K562 (cell line): ENCODE results near the gene SDC3. TPM values are rescaled to one million over a fixed set of nuclear protein-coding genes. Genes with fewer than 3 reads are reported as not detected.

Experiments
- ATAC-seq: fragments of 200-7000 bp; cut with Tn5 transposase; 3 replicates; pipeline ENCODE4 v1.9.1; 2020; ENCODE audit warnings: moderate library complexity
- BruUV-seq: library from RNA; stranded (reverse); fragments of 400-500 nt; replicated peaks from 2 replicates; lab custom pipeline; 2021; lab: Mats Ljungman, UMichigan
- CTCF ChIA-PET: fragments of 300-600 bp; formaldehyde crosslinking; extraction: SDS; loops from one replicate; lab custom pipeline; 2021; ENCODE audit warnings: low intra/inter-chr PET ratio; lab: Yijun Ruan, JAX
- POLR2A ChIA-PET: fragments of 300-600, 350-650 bp; sonication (Branson Sonifier 250); formaldehyde crosslinking; extraction: SDS; loops from one replicate; lab custom pipeline; 2021; ENCODE audit warnings: antibody characterized with exemption, inconsistent platforms; lab: Yijun Ruan, JAX
- DNase-seq, 4 experiments: peaks; one replicate each; pipeline versions ENCODE4 v3.0.0 to v3.0.0-alpha.2; 2011 to 2018; ENCODE audit warnings: low spot score in 3 of 4, mixed read lengths in 3 of 4; ENCODE audit errors: extremely low read depth in 1 of 4
- FAIRE-seq: peaks from 2 replicates; lab custom pipeline; 2011; peaks lifted over from hg19 to GRCh38; lab: Jason Lieb, UNC
- H2AFZ ChIP-seq: 2 replicates; pipeline ENCODE4 v1.6.0; 2011; ENCODE audit warnings: low read depth, low read length, control low read depth, inconsistent platforms
- H3K27ac ChIP-seq: fragments of 200-600 bp; 3 replicates; pipeline ENCODE4 v1.8.0; 2011; ENCODE audit warnings: low read depth, mild to moderate bottlenecking, control low read depth, inconsistent platforms, low read length, moderate library complexity, mixed read lengths; ENCODE audit errors: extremely low read depth
- H3K27me3 ChIP-seq, 2 experiments: fragments of 300-600 bp in 1 of 2; 2 replicates in 1 of 2; 3 replicates in 1 of 2; pipeline versions ENCODE4 v1.6.0 to v1.8.0; 2011; ENCODE audit warnings: inconsistent platforms in 2 of 2, low read length in 2 of 2, mild to moderate bottlenecking in 1 of 2, mixed read lengths in 1 of 2, moderate library complexity in 1 of 2; ENCODE audit not compliant: control insufficient read depth in 2 of 2, insufficient read depth in 2 of 2
- H3K36me3 ChIP-seq: fragments of 300-600 bp; 3 replicates; pipeline ENCODE4 v1.8.0; 2011; ENCODE audit warnings: mild to moderate bottlenecking, low read length, inconsistent platforms; ENCODE audit not compliant: control insufficient read depth, insufficient read depth
- H3K4me1 ChIP-seq, 2 experiments: fragments of 200-600 bp in 1 of 2; replicated peaks in 1 of 2; 2 replicates in 1 of 2; 3 replicates in 1 of 2; pipeline versions ENCODE4 v1.5.1 to v1.8.0; 2011; ENCODE audit warnings: inconsistent platforms in 2 of 2, low read length in 2 of 2, mild to moderate bottlenecking in 1 of 2, mixed read lengths in 1 of 2, moderate library complexity in 1 of 2; ENCODE audit not compliant: control insufficient read depth in 2 of 2, insufficient read depth in 2 of 2
- H3K4me2 ChIP-seq: 2 replicates; pipeline ENCODE4 v1.6.1; 2011; ENCODE audit warnings: low read length, control low read depth, inconsistent platforms, mixed read lengths; ENCODE audit not compliant: insufficient read depth
- H3K4me3 ChIP-seq: fragments of 200-600 bp; sonication (generic), shearing (Covaris generic); 2 replicates; pipeline ENCODE4 v1.5.1; 2016; ENCODE audit warnings: control low read depth, inconsistent platforms
- H3K79me2 ChIP-seq: fragments of 200-600 bp; 3 replicates; pipeline ENCODE4 v1.8.0; 2011; ENCODE audit warnings: low read length, inconsistent platforms; ENCODE audit not compliant: control insufficient read depth, insufficient read depth
- H3K9ac ChIP-seq, 2 experiments: 2 replicates each; pipeline versions ENCODE4 v1.6.0 to v1.6.1; 2011; ENCODE audit warnings: low read depth in 2 of 2, low read length in 2 of 2, control low read depth in 1 of 2, inconsistent platforms in 1 of 2, mild to moderate bottlenecking in 1 of 2, mixed read lengths in 1 of 2; ENCODE audit not compliant: insufficient read depth in 1 of 2
- H3K9me1 ChIP-seq: one replicate; pipeline ENCODE4 v1.6.0; 2011; ENCODE audit warnings: inconsistent platforms, mild to moderate bottlenecking, low read length, moderate library complexity; ENCODE audit not compliant: control insufficient read depth, insufficient read depth
- H3K9me3 ChIP-seq: replicated peaks from 2 replicates; pipeline ENCODE4 v1.5.1; 2011; ENCODE audit warnings: low read depth, low read length, inconsistent platforms; ENCODE audit not compliant: control insufficient read depth, insufficient read depth
- H4K20me1 ChIP-seq: replicated peaks from 2 replicates; pipeline ENCODE4 v1.6.1; 2011; ENCODE audit warnings: low read length, inconsistent platforms, mixed read lengths; ENCODE audit not compliant: control insufficient read depth, insufficient read depth
- ARID2 ChIP-seq: fragments of 450-650 bp; IDR thresholded peaks from 2 replicates; pipeline ENCODE4 v1.6.1; 2017; ENCODE audit warnings: antibody characterized with exemption, mild to moderate bottlenecking
- ATF1 ChIP-seq, 2 experiments: fragments of 450-650 bp in 1 of 2; IDR thresholded peaks; 2 replicates each; pipeline ENCODE4 v1.6.1; 2016; ENCODE audit warnings: missing compliant biosample characterization in 1 of 2, missing genetic modification characterization in 1 of 2
- CEBPG ChIP-seq, 3 experiments: fragments of 200-800 bp in 1 of 3; sonication (Bioruptor generic) in 1 of 3; sonication (generic) in 1 of 3; formaldehyde crosslinking in 1 of 3; IDR thresholded peaks in 2 of 3; conservative IDR thresholded peaks in 1 of 3; 2 replicates each; pipeline versions ENCODE4 v1.6.1 to v1.8.0; 2016 to 2022; ENCODE audit warnings: missing compliant biosample characterization in 2 of 3, missing genetic modification characterization in 2 of 3, mild to moderate bottlenecking in 1 of 3, missing genetic modification reagents in 1 of 3
- CSDE1 ChIP-seq, 2 experiments: fragments of 450-650 bp; IDR thresholded peaks; 2 replicates each; pipeline ENCODE4 v1.6.1; 2016; ENCODE audit warnings: mild to moderate bottlenecking in 1 of 2
- ESRRA ChIP-seq: fragments of 450-650 bp; IDR thresholded peaks from 2 replicates; pipeline ENCODE4 v1.6.1; 2014; ENCODE audit warnings: low read depth, mild to moderate bottlenecking, moderate library complexity, borderline replicate concordance
- GTF2E2 ChIP-seq: fragments of 200-800 bp; sonication (Bioruptor generic); IDR thresholded peaks from 2 replicates; pipeline ENCODE4 v1.6.1; 2016; ENCODE audit warnings: missing genetic modification characterization, missing compliant biosample characterization
- KAT8 ChIP-seq: fragments of 450-650 bp; IDR thresholded peaks from 2 replicates; pipeline ENCODE4 v1.6.1; 2016; ENCODE audit warnings: low read depth, mild to moderate bottlenecking
- NR2C2 ChIP-seq, 2 experiments: fragments of 200-800 bp in 1 of 2; sonication (Bioruptor generic) in 1 of 2; sonication (generic) in 1 of 2; formaldehyde crosslinking in 1 of 2; IDR thresholded peaks; 2 replicates each; pipeline versions ENCODE4 v1.6.1 to v1.8.0; 2016 to 2022; ENCODE audit warnings: mild to moderate bottlenecking in 1 of 2, missing compliant biosample characterization in 1 of 2, missing genetic modification characterization in 1 of 2, missing genetic modification reagents in 1 of 2
- NR4A1 ChIP-seq, 2 experiments: fragments of 250-450 bp in 1 of 2; fragments of 450-650 bp in 1 of 2; sonication (Bioruptor Pico) in 1 of 2; IDR thresholded peaks; 2 replicates each; pipeline versions ENCODE4 v1.4.0 to v1.6.1; 2016 to 2020; ENCODE audit warnings: mild to moderate bottlenecking in 2 of 2, missing compliant biosample characterization in 1 of 2, missing genetic modification characterization in 1 of 2, moderate library complexity in 1 of 2
- PHB ChIP-seq: fragments of 250-450 bp; sonication (Bioruptor Pico); IDR thresholded peaks from 2 replicates; pipeline ENCODE4 v1.5.0; 2021
- SMARCB1 ChIP-seq: IDR thresholded peaks from 2 replicates; pipeline ENCODE4 v1.6.1; 2011; ENCODE audit warnings: improper control_type of control experiment, low read depth; ENCODE audit not compliant: insufficient read length
- SPI1 ChIP-seq: IDR thresholded peaks from 2 replicates; pipeline ENCODE4 v1.6.1; 2011; ENCODE audit warnings: low read depth, low read length, control low read depth, borderline replicate concordance
- ZBTB17 ChIP-seq: fragments of 450-650 bp; formaldehyde crosslinking; IDR thresholded peaks from 2 replicates; pipeline ENCODE4 v1.4.0; 2020; ENCODE audit warnings: mild to moderate bottlenecking
- ZNF263 ChIP-seq: sonication (generic); formaldehyde crosslinking; IDR thresholded peaks from 2 replicates; pipeline ENCODE4 v1.8.0; 2022; ENCODE audit warnings: mild to moderate bottlenecking, missing genetic modification reagents, borderline replicate concordance
- WGBS: fragments of 100-300 bp; shearing (Covaris generic); methylation state at CpG from one replicate; pipeline ENCODE4 v1.1.6; 2016; ENCODE audit warnings: low coverage, mixed read lengths; ENCODE audit not compliant: insufficient coverage; ENCODE audit errors: missing lambda C conversion rate; 5-methylcytosine and 5-hydroxymethylcytosine counted together
- in situ Hi-C: fragments of 300-500 bp; cut with MboI; formaldehyde crosslinking; loops from 4 replicates; pipeline ENCODE4 v1.15.0; 2018; ENCODE audit warnings: inconsistent platforms, mixed read lengths
- intact Hi-C: fragments of 100-400 bp; cut with micrococcal nuclease; formaldehyde crosslinking; loops from 2 replicates; pipeline ENCODE4 v1.14.2; 2022
- polyA plus RNA-seq, 8 experiments: library from polyadenylated mRNA; depleted of rRNA in 4 of 8; stranded (reverse) in 5 of 8; unstranded in 3 of 8; fragments of >200 nt; fragmentation: Nextera tagmentation in 2 of 8; fragmentation: Illumina TruSeq in 1 of 8; extraction: Ambion mirVana in 2 of 8; extraction: Trizol in 1 of 8; gene quantifications; 2 replicates each; pipeline versions ENCODE4 v1.2.1 to v1.2.3, GENCODE V29; 2011 to 2014; ENCODE audit warnings: inconsistent platforms in 1 of 8, missing spikeins in 1 of 8
- total RNA-seq, 7 experiments: library from RNA; depleted of rRNA in 6 of 7; stranded (reverse); fragments of >200 nt in 6 of 7; fragmentation: Illumina TruSeq in 2 of 7; extraction: Trizol in 2 of 7; gene quantifications; 2 replicates each; pipeline versions ENCODE4 v1.2.1 to v1.2.3, GENCODE V29; 2011 to 2021; ENCODE audit warnings: low replicate concordance in 1 of 7
- TF ChIP-seq, protein P1 (sequence below), 2 experiments: fragments of 150-350 bp in 1 of 2; IDR thresholded peaks; 2 replicates each; pipeline ENCODE4 v1.6.1; 2012 to 2016; ENCODE audit warnings: low read depth in 2 of 2, low read length in 2 of 2, mild to moderate bottlenecking in 1 of 2, moderate library complexity in 1 of 2

Gene SDC3
- total and polyA plus RNA-seq, 9 of the 15 experiments (the other 6 are each of a cell fraction or from before 2014, with no cell fraction given) = 0.38 to 44.1 (median 12.1) TPM

DNA sequence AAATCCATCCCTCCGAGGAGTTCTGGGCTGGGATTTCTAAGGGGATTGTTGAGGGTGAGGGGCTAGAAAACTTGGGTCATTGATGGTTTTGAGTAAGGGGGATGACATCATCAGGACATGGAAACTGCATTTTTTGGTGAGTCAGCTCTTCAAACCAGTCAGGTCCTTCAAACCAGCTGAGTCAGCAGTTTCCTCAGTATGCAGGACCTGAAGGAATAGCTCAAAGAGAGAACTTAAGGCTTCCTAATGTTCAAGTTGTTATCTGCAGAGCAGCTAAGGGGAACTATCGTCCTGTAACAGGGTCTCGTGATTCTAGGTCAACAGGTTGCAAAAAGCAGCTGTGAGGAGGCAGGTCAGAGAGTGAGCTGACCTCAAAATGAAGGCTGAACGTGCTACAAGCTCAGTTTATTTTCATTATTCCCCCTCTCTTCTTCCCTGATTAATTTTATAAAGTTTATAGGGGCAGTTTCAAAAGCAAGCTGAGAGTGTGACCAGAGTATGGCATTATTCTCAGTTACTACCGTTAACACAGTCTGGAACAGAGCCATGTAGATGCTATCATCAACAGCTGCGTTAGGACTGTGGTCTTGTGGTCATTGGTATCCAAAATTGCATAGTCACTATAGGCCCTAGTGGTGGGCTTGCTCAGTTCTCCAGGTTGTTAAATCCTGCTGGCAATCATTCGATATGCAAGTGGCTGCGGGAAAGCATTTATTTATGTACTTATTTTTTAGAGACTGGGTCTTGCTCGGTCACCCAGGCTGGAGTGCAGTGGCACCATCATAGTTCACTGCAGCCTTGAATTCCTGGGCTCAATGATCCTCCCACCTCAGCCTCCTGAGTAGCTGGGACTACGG lies 10.7 kb upstream of the SDC3 start:
- Histone ChIP-seq H2AFZ (peak overlapping the region; percentile 85), H3K27ac (peak overlapping the region; percentile 92), H3K36me3 (no peaks in the 10 kb centered on the region), H3K9me3 (no peaks in the 10 kb centered on the region), H3K4me1 (peaks cover 36 to 37% of the 10 kb centered on the region in 2 experiments), H3K9ac (peak overlapping the region; percentile 53 to 64; a peak in 3 of 4 replicates), H4K20me1 (no peaks in the 10 kb centered on the region), H3K4me2 (peak overlapping the region; percentile 79), H3K79me2 (no peaks in the 10 kb centered on the region), H3K9me1 (no peaks in the 10 kb centered on the region), H3K27me3 (no peaks in the 10 kb centered on the region), H3K4me3 (no peak overlapping the region)
- ChIA-PET CTCF (interaction anchor here (1.2 kb wide), 1 partner anchor 118 kb away, joined by 3 read pairs; no protein-coding TSS in a partner anchor), POLR2A (interaction anchor here (0.6 to 2.6 kb wide), 20 partner anchors 8 to 200 kb away, joined by 3 to 22 read pairs (median 4); no protein-coding TSS in a partner anchor)
- ATAC-seq = peak; percentile 90
- intact Hi-C loops (no loop called here), in situ Hi-C loops (no loop called here)
- WGBS = 6% methylated on average over 10 of the region's 10 CpGs
- DNase-seq = peak; percentile 72 to 95 (median 74)
- BruUV-seq = no TSS peak
- peak; percentile 98 for FAIRE-seq
- TF ChIP-seq CSDE1 (IDR thresholded peaks at IDR 0.05) (peak in 1 of 2 experiments; percentile 25; a peak in 1 of 4 replicates), NR2C2 (CRISPR knock-in tag; IDR thresholded peaks at IDR 0.05) (no peak), NR2C2 (tag; IDR thresholded peaks at IDR 0.05) (peak; percentile 87), ARID2 (no peak), SPI1 (no peak), NR4A1 (CRISPR knock-in tag; IDR thresholded peaks at IDR 0.05) (no peak), NR4A1 (tag; IDR thresholded peaks at IDR 0.05) (peak; percentile 36; the same call in 1 of the 2 replicates), GTF2E2 (tag) (0 out of 2 replicates have a peak, but pooled peaks have one; percentile 32), KAT8 (no peak), SMARCB1 (peak; percentile 99), ESRRA (peak; percentile 91), ATF1 (CRISPR knock-in tag; IDR thresholded peaks at IDR 0.05) (no peak), ATF1 (tag; IDR thresholded peaks at IDR 0.05) (peak; percentile 87), ZBTB17 (CRISPR knock-in tag) (no peak), ZNF263 (peak; percentile 19; the same call in 1 of the 2 replicates), CEBPG (CRISPR knock-in tag; IDR thresholded peaks at IDR 0.05) (no peak), CEBPG (tag; conservative IDR thresholded peaks at IDR 0.05 in 1 of 2, IDR thresholded peaks at IDR 0.05 in 1 of 2) (no peak), PHB (CRISPR knock-in tag) (no peak)
- TF ChIP-seq, protein P1, sequence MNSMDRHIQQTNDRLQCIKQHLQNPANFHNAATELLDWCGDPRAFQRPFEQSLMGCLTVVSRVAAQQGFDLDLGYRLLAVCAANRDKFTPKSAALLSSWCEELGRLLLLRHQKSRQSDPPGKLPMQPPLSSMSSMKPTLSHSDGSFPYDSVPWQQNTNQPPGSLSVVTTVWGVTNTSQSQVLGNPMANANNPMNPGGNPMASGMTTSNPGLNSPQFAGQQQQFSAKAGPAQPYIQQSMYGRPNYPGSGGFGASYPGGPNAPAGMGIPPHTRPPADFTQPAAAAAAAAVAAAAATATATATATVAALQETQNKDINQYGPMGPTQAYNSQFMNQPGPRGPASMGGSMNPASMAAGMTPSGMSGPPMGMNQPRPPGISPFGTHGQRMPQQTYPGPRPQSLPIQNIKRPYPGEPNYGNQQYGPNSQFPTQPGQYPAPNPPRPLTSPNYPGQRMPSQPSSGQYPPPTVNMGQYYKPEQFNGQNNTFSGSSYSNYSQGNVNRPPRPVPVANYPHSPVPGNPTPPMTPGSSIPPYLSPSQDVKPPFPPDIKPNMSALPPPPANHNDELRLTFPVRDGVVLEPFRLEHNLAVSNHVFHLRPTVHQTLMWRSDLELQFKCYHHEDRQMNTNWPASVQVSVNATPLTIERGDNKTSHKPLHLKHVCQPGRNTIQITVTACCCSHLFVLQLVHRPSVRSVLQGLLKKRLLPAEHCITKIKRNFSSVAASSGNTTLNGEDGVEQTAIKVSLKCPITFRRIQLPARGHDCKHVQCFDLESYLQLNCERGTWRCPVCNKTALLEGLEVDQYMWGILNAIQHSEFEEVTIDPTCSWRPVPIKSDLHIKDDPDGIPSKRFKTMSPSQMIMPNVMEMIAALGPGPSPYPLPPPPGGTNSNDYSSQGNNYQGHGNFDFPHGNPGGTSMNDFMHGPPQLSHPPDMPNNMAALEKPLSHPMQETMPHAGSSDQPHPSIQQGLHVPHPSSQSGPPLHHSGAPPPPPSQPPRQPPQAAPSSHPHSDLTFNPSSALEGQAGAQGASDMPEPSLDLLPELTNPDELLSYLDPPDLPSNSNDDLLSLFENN (IDR thresholded peaks at IDR 0.05; ENCODE audit: low read depth in 2 of 2, low read length in 2 of 2) = peak in 1 of 2 experiments; percentile 47; a peak in 1 of 4 replicates
